GM12872 (cell line): ENCODE measurements around the gene ABHD16A.

Source experiments
- CTCF ChIP-seq: IDR thresholded peaks from 3 replicates; pipeline ENCODE4 v1.5.1; 2011; ENCODE audit warnings: low read depth, mild to moderate bottlenecking, low read length, moderate library complexity; ENCODE audit not compliant: insufficient read depth

Gene ABHD16A

GRCh38 chr6:31651602-31652191 is 51.4 kb downstream of the ABHD16A start:
- no peak for TF ChIP-seq CTCF

GRCh38 chr6:31645325-31645724 is 57.8 kb downstream of the ABHD16A start:
- TF ChIP-seq CTCF: no peak

GRCh38 chr6:31643818-31644454 is 59.2 kb downstream of the ABHD16A start:
- 0 out of 3 replicates have a peak, but pooled peaks have one; percentile 7 for TF ChIP-seq CTCF

GRCh38 chr6:31642798-31643570 is 60.1 kb downstream of the ABHD16A start:
- TF ChIP-seq CTCF: no peak

GRCh38 chr6:31641370-31641769 is 61.8 kb downstream of the ABHD16A start:
- no peak for TF ChIP-seq CTCF

GRCh38 chr6:31640612-31641011 is 62.5 kb downstream of the ABHD16A start:
- TF ChIP-seq CTCF: no peak

- TF ChIP-seq CTCF: no peak
Observed at GRCh38 chr6:31639449-31639861, 63.7 kb downstream of the ABHD16A start.
